SIG-M5 treated with dmso at 0.1 percent for 504 hours (cell line): ENCODE measurements around the gene RIPOR3.
"Not testable (repeated sequence)": the region's sequence is repeated elsewhere in the genome, so short reads cannot be mapped to it uniquely, and the experiment has no call there.

Experiments used
- DNase-seq: peaks from one replicate; lab custom pipeline; 2025; ENCODE audit not compliant: unreplicated experiment; lab: John Stamatoyannopoulos, UW

RIPOR3 gene

GRCh38 chr20:50611128-50611810, 80.1 kb downstream of the RIPOR3 start:
- DNase-seq: no peak

- DNase-seq: peak; percentile 43
Observed at GRCh38 chr20:50610212-50610718, 81.1 kb downstream of the RIPOR3 start.

GRCh38 chr20:50609438-50609989, 81.8 kb downstream of the RIPOR3 start:
- DNase-seq: no peak

GRCh38 chr20:50608750-50609104, 82.6 kb downstream of the RIPOR3 start:
- no peak for DNase-seq

- DNase-seq: no peak
Observed at GRCh38 chr20:50607850-50608749, 83.2 kb downstream of the RIPOR3 start.

- DNase-seq: no peak
Observed at GRCh38 chr20:50607436-50607835, 83.9 kb downstream of the RIPOR3 start.

GRCh38 chr20:50605136-50605535, 86.2 kb downstream of the RIPOR3 start:
- no peak for DNase-seq

- no peak for DNase-seq
Observed at GRCh38 chr20:50604451-50604850, 86.9 kb downstream of the RIPOR3 start.

- DNase-seq: no peak
Observed at GRCh38 chr20:50602432-50603088, 88.8 kb downstream of the RIPOR3 start.

- DNase-seq: no peak
Observed at GRCh38 chr20:50601511-50602431, 89.6 kb downstream of the RIPOR3 start.

- no peak for DNase-seq
Observed at GRCh38 chr20:50600281-50600895, 91.0 kb downstream of the RIPOR3 start.

- DNase-seq: not testable (repeated sequence)
Observed at GRCh38 chr20:50598768-50599167, 92.6 kb downstream of the RIPOR3 start.

- DNase-seq: no peak
Observed at GRCh38 chr20:50598074-50598473, 93.3 kb downstream of the RIPOR3 start.

- DNase-seq: no peak
Observed at GRCh38 chr20:50597406-50597969, 93.9 kb downstream of the RIPOR3 start.

GRCh38 chr20:50596694-50597021, 94.7 kb downstream of the RIPOR3 start:
- no peak for DNase-seq

- DNase-seq: no peak
Observed at GRCh38 chr20:50595988-50596693, 95.2 kb downstream of the RIPOR3 start.

GRCh38 chr20:50595433-50595895, 95.9 kb downstream of the RIPOR3 start:
- no peak for DNase-seq

- DNase-seq: no peak
Observed at GRCh38 chr20:50594591-50595432, 96.5 kb downstream of the RIPOR3 start.
